Common myeloid progenitor, CD34-positive (primary cell): ENCODE measurements around the gene PTPRT.

ENCODE experiments used
- CTCF ChIA-PET: fragments of 350-600 bp; sonication (Branson Sonifier 250); formaldehyde crosslinking; loops from one replicate; lab custom pipeline; 2021; ENCODE audit warnings: antibody characterized with exemption; lab: Charles Lee
- POLR2A ChIA-PET: fragments of 350-600 bp; sonication (Branson Sonifier 250); formaldehyde crosslinking; loops from one replicate; lab custom pipeline; 2021; ENCODE audit warnings: antibody characterized with exemption; lab: Charles Lee
- DNase-seq, 3 donors: peaks; one replicate each; pipeline versions ENCODE4 v3.0.0 to v3.0.0-alpha.2; 2013
- H3K27ac ChIP-seq, 2 experiments: 1 replicate in 1 of 2; 2 replicates in 1 of 2; pipeline ENCODE4 v1.7.0; 2013; ENCODE audit warnings: inconsistent platforms in 2 of 2, low read length in 2 of 2, mild to moderate bottlenecking in 2 of 2, low read depth in 1 of 2, moderate library complexity in 1 of 2; ENCODE audit not compliant: severe bottlenecking in 2 of 2, insufficient read depth in 1 of 2, poor library complexity in 1 of 2
- H3K27me3 ChIP-seq, 5 experiments: replicated peaks in 2 of 5; 1 replicate in 3 of 5; 2 replicates in 2 of 5; pipeline versions ENCODE4 v1.6.1 to v1.7.0; 2013; ENCODE audit warnings: low read length in 4 of 5, mild to moderate bottlenecking in 2 of 5, moderate library complexity in 2 of 5, inconsistent platforms in 1 of 5; ENCODE audit not compliant: insufficient read depth in 5 of 5, control insufficient read depth in 4 of 5
- H3K36me3 ChIP-seq, 4 experiments: 1 replicate in 2 of 4; 2 replicates in 2 of 4; pipeline versions ENCODE4 v1.6.1 to v1.7.0; 2013; ENCODE audit warnings: low read length in 3 of 4, control low read depth in 1 of 4, mild to moderate bottlenecking in 1 of 4; ENCODE audit not compliant: control insufficient read depth in 4 of 4, insufficient read depth in 4 of 4
- H3K4me1 ChIP-seq, 4 experiments: 1 replicate in 3 of 4; 2 replicates in 1 of 4; pipeline versions ENCODE4 v1.6.1 to v1.7.1; 2013; ENCODE audit warnings: low read length in 3 of 4, mild to moderate bottlenecking in 3 of 4, control low read depth in 1 of 4, inconsistent platforms in 1 of 4, moderate library complexity in 1 of 4; ENCODE audit not compliant: control insufficient read depth in 4 of 4, insufficient read depth in 4 of 4; ENCODE audit errors: control extremely low read depth in 1 of 4
- H3K4me3 ChIP-seq, 7 experiments: 1 replicate in 4 of 7; 2 replicates in 3 of 7; pipeline versions ENCODE4 v1.5.1 to v1.7.0; 2013; ENCODE audit warnings: mild to moderate bottlenecking in 7 of 7, low read length in 6 of 7, moderate library complexity in 6 of 7, inconsistent platforms in 2 of 7, low read depth in 2 of 7, control low read depth in 1 of 7; ENCODE audit not compliant: insufficient read depth in 4 of 7, control insufficient read depth in 1 of 7; ENCODE audit errors: extremely low read depth in 1 of 7
- H3K9me3 ChIP-seq, 5 experiments: 1 replicate in 4 of 5; 2 replicates in 1 of 5; pipeline versions ENCODE4 v1.6.1 to v1.7.1; 2013; ENCODE audit warnings: low read length in 4 of 5, mild to moderate bottlenecking in 2 of 5, inconsistent platforms in 1 of 5, low read depth in 1 of 5, moderate library complexity in 1 of 5; ENCODE audit not compliant: control insufficient read depth in 4 of 5, insufficient read depth in 2 of 5; ENCODE audit errors: control extremely low read depth in 1 of 5
- WGBS: methylation state at CpG from one replicate; pipeline ENCODE4 v1.1.5; 2013; ENCODE audit not compliant: insufficient coverage; 5-methylcytosine and 5-hydroxymethylcytosine counted together

Gene PTPRT

GRCh38 chr20:43055181-43055884 lies 134.4 kb downstream of the PTPRT start:
- H3K27ac ChIP-seq, result no peak overlapping the region
- H3K9me3 ChIP-seq, result no peaks in the 10 kb centered on the region
- ChIA-PET POLR2A (no interaction called here), CTCF (no interaction called here)
- H3K4me3 ChIP-seq, result no peak overlapping the region
- H3K36me3 ChIP-seq, result no peaks in the 10 kb centered on the region
- 18% methylated on average over 5 of the region's 5 CpGs for WGBS
- peak in 1 of 3 donors; percentile 2 for DNase-seq
- no peaks in the 10 kb centered on the region for H3K27me3 ChIP-seq
- peaks cover 0 to 2% (median 0%) of the 10 kb centered on the region in 4 experiments for H3K4me1 ChIP-seq

GRCh38 chr20:43052532-43052931 lies 137.2 kb downstream of the PTPRT start:
- ChIA-PET CTCF (interaction anchor here (0.6 kb wide), 1 partner anchor 15 kb away, joined by 3 read pairs; no protein-coding TSS in a partner anchor), POLR2A (no interaction called here)
- Histone ChIP-seq H3K27me3 (peaks cover 0 to 2% (median 0%) of the 10 kb centered on the region in 5 experiments), H3K27ac (no peak overlapping the region), H3K4me3 (no peak overlapping the region), H3K9me3 (no peaks in the 10 kb centered on the region), H3K36me3 (no peaks in the 10 kb centered on the region), H3K4me1 (peaks cover 0 to 2% (median 0%) of the 10 kb centered on the region in 4 experiments)
- WGBS, result 73% methylated on average over 1 of the region's 1 CpG
- no peak for DNase-seq

DNA sequence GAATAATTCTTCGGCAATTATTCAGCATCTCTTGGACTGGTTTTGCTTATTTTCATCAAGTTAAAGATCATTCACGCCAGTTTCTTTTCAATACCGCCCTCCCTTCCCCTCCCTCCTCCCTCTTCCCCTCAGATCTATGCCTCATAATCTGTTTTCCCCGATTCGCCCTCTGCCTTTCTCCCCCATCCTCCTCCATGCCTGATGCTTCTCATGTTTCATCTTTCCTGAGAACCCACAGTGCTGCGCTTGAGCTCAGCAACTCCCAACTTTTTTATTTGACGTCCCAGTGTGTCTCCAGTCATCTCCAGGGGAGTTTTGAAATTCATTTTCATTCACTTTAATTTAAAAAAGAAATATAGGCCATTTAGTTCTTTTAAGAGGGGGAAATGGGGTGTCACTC lies 142.7 kb downstream of the PTPRT start:
- 52% methylated on average over 5 of the region's 7 CpGs for WGBS
- Histone ChIP-seq H3K9me3 (no peaks in the 10 kb centered on the region), H3K4me1 (no peaks in the 10 kb centered on the region), H3K36me3 (no peaks in the 10 kb centered on the region), H3K4me3 (no peak overlapping the region), H3K27ac (no peak overlapping the region), H3K27me3 (peaks cover 0 to 2% (median 0%) of the 10 kb centered on the region in 5 experiments)
- ChIA-PET POLR2A (no interaction called here), CTCF (no interaction called here)
- DNase-seq, result no peak

GRCh38 chr20:43043887-43044286 lies 145.8 kb downstream of the PTPRT start:
- ChIA-PET CTCF (no interaction called here), POLR2A (no interaction called here)
- 59% methylated on average over 3 of the region's 4 CpGs for WGBS
- Histone ChIP-seq H3K4me3 (no peak overlapping the region), H3K4me1 (no peaks in the 10 kb centered on the region), H3K27me3 (peaks cover 0 to 2% (median 0%) of the 10 kb centered on the region in 5 experiments), H3K27ac (no peak overlapping the region), H3K9me3 (no peaks in the 10 kb centered on the region), H3K36me3 (no peaks in the 10 kb centered on the region)
- DNase-seq, result no peak

DNA sequence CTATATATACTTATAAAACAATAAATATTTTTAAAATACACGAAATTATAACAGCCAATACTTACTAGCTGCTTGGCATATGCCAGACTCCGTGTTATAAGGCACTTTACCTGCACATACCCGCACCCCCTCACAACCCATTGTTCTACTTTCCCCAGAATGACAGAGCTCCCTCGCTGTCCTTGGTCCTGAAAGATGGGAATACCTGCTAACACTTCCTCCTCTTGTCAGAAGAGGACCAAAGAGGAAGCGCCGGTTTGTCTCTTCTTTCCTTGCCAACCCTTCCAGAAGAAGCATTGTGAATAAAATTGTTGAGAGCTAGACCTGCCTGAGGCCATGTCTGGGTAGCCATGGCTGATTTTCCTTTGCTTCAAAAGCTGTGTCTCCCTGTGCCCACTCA lies 149.3 kb downstream of the PTPRT start:
- ChIA-PET POLR2A (no interaction called here), CTCF (no interaction called here)
- no peak overlapping the region for H3K4me3 ChIP-seq
- H3K9me3 ChIP-seq, result no peaks in the 10 kb centered on the region
- peaks cover 0 to 1% (median 0%) of the 10 kb centered on the region in 5 experiments for H3K27me3 ChIP-seq
- WGBS, result 13% methylated on average over 4 of the region's 6 CpGs
- H3K36me3 ChIP-seq, result no peaks in the 10 kb centered on the region
- no peaks in the 10 kb centered on the region for H3K4me1 ChIP-seq
- DNase-seq, result peak in 2 of 3 donors; percentile 4 to 5
- no peak overlapping the region for H3K27ac ChIP-seq

DNA sequence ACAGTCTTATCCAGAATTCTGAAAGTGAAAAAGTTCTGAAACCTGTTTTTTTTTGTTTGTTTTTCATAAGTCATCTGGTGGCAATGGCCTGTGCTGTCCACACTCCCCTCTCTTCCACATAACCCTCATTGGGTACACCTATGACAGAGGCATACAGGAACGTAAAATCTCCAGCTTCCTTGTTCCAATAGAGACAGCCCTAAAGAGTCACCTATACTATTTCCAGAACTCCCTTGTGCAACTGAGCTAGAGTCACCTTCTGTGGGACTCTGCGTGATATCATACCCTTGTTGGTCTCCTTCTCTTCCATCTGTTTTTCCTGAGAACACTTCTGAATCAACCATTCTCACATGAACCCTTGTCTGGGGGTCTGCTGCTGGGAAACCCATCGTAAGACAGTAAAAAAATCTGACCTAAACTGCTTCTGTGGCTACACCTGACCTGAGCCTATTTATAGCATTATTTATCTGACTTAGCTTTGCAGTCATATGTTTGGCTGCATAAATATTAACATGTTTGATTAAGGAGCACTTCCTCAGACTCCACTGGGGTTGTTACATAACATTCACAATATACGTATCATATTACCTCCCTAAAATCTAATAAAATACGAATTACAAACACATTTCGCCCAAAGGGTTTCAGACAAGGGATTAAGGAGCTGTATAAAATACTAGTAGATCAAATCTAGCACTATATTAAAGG lies 151.9 kb downstream of the PTPRT start:
- H3K9me3 ChIP-seq, result no peaks in the 10 kb centered on the region
- WGBS, result 63% methylated on average over 2 of the region's 6 CpGs
- no peak for DNase-seq
- ChIA-PET POLR2A (no interaction called here), CTCF (interaction anchor here (0.6 kb wide), 1 partner anchor 15 kb away, joined by 3 read pairs; no protein-coding TSS in a partner anchor)
- H3K4me3 ChIP-seq, result no peak overlapping the region
- no peaks in the 10 kb centered on the region for H3K36me3 ChIP-seq
- H3K27me3 ChIP-seq, result peaks cover 0 to 1% (median under 1%) of the 10 kb centered on the region in 5 experiments
- no peaks in the 10 kb centered on the region for H3K4me1 ChIP-seq
- no peak overlapping the region for H3K27ac ChIP-seq
